Activated CD8-positive, alpha-beta memory T cell treated with anti-CD3 and anti-CD28 coated beads, Interleukin-2, amount 50 U/mL, for 1 hour (primary cell): ENCODE data around the gene NFIA.

Source experiments
- DNase-seq: peaks from one replicate; pipeline ENCODE4 v3.0.0-alpha.2; 2020; ENCODE audit errors: extremely low read depth

NFIA gene

DNA sequence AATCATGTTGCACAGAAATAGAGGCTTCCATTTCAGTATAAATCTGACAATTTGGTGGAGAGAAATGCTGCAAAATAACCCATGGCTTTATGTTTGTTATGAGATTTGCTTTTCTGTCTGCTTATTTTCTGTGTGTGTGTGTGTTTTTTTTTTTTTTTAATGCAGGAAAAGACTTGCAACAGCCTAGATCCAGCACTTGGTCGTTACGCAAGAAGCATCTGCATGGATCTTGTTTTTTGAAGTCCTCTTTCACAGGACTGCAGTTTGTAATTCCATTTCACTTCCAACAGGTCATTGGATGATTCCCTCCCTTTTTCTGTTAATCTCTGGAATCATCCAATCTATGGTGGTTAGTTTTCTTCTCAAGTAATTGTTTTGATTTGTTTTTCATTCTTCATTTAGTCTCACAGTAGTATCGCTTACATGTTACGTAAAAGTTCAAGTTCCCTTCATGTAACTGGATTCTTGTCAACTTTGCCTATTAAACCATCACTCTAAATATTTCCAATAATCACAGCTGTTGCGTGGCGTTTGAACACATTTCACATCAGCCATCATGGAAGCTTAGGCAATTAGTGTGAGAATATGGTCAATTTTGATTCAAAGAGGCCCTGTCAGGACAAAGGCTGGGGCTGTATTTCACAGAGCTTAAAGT is 312.9 kb downstream of the NFIA start:
- no peak for DNase-seq

DNA sequence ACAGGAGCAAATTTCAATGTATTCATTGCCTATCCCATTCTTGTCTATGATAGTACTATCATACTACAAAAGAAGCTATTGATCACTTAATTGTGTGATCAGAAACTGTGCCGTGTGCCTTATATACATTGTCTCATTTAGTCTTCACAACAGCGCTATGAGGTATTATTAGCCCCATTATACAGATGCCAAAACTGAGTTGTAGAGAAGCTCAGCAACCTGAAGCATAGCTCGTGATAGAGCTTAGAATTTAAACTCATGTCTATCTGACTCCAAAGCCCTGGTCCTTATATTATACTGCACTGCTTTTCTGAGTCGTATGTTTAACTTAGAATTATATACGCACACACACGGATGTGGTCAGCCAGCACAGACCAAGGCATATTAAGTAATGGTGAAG is 315.1 kb downstream of the NFIA start:
- no peak for DNase-seq

DNA sequence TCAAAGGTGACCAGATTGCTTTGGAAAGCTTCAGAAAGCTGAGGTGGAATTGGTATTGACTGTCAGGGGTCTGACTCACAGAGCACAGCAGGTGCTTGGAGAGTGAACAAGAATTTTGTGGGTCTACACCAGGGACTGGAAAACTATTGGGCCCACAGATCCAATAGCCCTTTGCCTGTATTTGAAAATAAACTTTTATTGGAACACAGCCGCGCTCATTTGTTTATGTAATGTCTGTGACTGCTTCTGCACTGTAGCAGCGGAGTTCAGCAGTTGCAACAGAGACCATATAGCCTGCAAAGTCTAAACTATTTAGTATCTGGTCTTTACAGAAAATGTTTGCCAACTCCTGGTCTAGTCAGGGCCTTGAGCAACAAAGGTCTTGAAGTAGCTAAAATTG is 315.6 kb downstream of the NFIA start:
- no peak for DNase-seq

DNA sequence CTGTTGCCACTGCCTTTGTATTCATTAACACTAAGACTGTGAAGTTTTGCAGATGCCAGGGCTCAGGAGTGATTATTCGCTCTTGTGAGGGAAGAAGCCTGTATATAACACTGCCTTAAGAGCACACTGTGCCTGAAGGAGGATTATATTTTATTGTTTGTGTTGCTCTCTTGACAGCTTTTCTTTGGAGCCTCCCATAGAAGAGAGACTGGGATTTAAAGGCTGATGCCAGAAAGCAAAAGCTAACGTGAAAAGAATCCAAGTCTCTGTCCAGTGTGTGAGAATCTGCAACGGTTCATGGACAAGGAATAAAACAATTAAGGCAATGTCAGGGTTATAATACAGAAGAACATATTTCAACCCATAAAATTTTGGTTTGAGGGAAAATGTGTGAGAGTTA is 316.8 kb downstream of the NFIA start:
- DNase-seq = no peak

DNA sequence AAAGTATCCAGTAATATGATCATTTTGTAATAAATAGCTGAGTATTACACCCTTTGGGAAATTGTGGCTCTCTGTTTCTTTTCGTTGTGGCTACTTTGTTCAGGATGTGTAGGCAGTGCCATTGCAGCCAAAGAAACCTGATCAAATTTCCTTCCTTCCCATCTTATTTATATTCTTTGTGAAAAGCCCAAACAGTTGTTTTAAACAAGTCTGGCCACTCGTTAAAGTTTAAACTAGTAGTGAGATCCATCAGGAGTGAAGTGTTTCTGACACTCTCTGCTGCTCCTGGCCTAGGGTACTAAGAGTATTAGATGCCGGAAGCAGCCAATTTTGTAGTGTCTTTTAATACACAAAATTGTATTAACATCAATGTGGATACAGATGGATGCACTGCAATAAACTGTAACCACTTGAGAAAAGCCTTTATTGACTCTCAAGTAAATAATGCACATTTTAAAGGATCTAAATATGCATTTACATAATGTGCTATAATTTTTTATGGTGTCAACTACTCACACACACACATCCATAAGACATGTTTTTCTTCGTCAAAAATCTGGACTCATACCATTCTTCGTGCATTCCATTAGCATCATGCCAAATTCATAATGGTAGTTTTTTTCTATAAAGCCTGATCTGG is 317.9 kb downstream of the NFIA start:
- DNase-seq = no peak

DNA sequence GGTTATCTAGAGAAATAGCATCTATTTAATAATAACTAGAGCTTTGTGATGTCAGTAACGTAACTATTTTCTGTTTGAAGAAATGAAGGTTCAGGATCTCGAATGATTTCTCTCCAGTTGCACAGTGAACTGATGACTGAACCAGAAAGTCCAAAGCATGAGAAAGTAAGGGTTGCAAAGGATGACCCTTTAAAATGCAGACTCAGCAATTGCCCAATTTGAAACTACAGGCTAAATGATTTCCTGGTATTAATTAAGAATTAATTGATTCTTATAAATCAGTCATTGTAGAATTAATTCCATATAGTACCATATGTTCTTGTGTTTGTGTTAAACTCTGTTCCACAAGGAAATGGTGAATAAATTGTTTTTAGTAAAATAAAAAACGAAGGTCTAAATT is 318.6 kb downstream of the NFIA start:
- no peak for DNase-seq

DNA sequence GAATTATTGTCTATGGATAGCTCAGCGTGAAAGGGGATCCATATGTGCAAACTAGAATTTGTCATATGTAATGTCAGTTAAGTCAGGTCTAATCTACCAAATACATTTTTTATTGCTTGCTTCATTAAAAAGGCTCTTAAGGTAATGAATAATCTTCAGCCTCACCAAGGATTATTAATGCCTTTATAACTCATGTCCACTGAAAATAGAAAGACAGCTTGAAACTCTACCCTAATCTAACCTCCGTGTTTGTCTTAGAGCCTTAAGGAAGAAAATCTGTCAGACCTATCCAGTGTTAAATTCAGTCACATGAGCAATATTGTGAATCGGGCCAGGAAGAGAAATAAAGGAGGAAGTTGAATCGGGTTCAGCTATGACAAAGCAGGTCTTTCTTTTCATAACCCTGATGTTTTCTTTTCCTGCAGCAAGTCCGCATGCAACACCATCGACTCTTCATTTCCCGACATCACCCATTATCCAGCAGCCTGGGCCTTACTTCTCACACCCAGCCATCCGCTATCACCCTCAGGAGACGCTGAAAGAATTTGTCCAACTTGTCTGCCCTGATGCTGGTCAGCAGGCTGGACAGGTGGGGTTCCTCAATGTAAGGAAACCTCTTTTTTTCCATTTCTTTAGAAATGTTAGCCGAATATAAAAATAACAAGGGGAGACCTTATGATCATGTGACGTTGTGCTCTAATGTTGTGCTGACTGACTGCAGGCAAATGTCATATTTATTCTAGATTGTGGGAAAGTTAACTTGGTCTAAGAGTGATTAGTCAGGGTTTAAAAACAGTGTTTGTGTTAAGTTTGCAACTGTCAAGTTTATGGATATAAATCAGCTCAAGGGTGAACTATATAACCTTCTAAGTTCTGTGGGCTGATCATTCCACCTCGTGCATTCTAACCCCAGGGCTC is 321.6 kb downstream of the NFIA start:
- no peak for DNase-seq

DNA sequence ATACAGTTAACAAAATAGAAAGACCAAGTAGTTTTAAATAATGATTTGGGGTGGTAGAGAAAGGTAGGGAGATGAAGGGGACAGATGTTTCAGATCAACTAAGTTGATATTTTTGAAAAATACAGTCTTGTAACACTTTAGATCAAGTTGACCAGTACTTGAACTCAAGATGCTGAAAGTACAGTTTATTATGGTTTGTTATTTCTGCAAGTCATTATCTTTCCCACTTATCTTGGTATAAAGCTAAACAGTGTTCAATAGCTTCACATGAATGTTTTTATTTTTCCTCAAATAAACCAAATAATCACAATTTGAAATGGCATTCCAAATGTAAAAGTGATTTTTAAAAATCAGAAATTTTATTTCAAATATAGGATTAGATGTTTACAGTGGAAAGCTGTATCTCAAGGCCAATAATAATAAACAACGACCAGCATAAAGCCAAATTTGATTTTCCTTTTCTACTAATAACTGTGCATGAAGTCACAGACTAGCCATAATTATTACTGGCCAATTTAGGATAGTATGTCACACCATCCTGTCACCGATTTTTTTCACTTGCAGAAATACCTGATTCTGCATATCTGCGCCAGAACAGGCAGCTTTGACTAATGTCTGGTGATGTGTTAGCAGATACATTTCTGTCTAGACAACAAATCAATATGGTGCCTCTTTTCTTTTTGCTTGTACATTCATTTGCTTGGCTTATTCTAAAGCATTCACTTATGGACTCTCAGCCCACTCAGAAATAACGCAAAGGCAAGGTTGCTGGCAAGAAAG is 322.4 kb downstream of the NFIA start:
- no peak for DNase-seq

DNA sequence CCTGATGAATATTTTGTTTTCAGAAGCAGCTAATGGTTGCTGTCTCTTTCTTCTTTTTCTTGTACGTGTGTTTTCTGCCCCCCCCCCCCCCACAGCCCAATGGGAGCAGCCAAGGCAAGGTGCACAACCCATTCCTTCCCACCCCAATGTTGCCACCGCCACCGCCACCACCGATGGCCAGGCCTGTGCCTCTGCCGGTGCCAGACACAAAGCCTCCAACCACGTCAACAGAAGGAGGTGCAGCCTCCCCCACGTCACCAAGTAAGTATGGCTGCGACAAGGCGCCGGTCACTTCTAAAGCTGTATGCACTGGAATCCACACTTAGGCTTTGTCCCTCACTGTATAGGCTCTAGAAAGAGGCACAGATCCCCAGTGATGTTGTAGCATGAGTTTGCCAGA is 324.1 kb downstream of the NFIA start:
- DNase-seq = no peak

DNA sequence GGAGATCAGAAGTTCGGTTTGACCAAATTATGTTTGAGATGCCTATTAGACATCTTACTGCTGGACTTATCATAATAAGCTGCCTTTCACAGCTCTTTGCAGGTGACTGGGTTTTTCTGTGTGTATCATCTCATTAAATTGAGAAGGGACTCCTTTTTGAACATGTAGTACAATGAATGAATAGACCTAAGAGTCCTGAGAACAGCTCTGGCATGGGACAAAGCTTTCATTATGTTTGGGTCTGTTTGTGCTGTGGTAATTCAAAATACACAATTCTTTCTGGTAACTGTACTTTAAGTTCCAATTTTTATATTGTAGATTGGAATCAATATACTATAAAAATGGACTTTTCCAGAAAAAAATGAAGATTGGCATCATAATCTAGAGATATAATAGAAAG is 330.2 kb downstream of the NFIA start:
- no peak for DNase-seq

DNA sequence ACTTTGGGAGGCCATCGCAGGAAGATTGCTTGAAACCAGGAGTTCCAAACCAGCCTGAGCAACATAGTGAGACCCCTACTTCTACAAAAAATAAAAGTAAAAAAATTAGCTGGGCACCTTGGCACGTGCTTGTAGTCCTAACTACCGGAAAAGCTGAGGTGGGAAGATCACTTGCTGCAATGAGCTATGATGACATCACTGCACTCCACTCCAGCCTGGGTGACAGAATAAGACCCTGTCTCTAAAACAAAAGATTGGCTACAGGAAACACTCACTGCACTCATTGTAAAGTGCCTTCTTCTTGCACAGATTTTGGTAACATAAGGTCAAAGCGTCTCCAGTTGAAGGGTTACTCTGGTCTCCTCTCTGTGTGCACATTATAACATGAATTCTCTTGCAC is 336.8 kb downstream of the NFIA start:
- DNase-seq = no peak

DNA sequence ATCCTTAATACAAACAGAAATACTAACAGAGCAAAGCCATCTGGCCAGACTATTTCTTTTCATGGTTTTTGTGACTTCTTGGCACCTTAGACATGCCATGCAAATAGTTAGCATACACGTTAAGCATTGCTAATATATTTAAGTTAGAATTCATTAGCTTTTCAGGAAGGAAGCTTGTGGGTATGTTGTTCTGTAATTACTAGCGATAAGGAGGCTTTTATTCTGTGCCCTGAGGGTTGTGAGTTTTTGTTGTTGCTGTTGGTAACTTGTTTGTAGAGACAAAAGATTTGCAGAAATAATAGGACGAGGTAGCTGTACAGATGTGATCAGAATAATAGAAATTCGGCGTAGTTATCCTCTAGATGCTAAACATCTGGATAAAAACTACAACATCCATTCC is 337.3 kb downstream of the NFIA start:
- DNase-seq = no peak

DNA sequence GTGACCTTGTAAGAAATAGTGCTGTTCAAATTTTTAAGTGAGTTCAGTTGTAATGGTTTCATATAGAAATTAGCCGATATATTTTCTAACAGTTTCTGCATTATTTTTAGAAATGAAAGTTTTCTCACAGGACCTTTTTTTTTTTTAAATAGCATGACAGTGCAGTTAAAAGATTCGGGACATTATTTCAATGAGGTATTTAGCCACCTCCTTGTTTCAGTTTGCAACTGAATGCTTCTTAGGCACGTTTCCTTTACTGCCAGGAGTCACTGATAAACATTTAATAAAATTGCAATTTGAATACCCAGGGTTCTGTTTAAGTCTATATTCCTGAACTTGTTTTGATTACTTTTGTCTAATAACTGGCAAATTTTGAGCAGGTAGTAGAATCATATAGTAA is 337.9 kb downstream of the NFIA start:
- DNase-seq = no peak

DNA sequence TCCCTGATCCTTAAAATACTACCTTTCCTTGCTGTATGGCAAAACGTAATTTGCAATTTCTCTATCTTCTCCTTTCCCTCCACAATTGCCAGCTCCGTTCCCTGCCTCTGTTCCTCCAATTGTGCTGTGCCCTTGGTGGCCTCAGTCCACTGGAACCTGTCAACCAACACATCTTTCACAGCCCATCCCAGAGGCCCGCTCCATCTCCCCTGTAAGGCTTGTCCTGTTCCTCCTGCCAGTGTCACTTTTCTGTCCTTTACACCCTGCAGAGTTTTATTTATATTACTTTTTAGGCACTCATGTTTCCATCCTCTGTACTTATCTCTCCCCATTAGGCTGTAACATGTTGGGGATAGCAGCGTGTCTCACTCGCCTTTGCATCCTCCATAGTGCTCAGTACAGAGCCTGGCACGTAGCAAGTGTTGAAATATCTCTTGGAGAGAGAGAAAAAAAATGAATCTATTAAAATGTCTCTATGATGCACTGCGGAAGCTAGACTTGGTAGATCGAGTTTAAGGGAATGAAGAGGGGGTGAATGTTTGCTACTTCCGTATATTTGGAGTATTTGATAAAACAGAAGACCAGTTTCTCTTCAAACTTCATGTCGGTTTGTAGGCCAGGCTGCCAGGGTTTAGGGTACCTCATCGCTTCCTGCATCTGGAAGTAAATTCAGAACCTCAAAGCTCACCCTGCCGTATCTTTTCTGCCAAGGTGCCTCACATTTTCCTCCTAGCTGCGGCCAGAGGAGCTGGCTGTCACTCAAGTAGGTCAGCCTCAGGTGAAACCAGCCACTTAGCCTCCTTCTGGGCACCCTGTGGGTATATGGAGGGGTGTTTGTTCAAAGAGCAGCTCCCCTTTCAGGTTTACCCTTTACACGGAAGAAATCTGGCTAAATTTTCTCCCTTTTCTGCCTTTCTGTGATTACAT is 338.8 kb downstream of the NFIA start:
- DNase-seq = no peak

DNA sequence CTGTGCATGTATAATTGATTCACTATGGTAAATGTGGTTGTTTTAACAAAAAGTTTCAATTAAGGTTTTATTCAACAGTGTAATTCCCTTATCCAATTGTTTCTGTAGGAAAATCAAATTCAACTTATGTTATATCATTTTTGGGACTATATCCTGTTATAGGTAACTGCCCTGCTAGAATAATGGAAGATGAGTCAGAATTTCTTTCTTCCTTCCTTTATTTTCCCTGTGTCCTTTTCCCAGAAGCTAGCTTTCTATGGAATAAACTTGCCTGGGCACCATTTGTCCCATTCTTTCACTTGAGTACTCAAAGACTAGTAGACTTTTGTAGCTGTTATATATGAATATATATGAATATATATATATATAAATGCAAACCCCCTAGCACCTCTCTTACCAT is 341.3 kb downstream of the NFIA start:
- DNase-seq = no peak

DNA sequence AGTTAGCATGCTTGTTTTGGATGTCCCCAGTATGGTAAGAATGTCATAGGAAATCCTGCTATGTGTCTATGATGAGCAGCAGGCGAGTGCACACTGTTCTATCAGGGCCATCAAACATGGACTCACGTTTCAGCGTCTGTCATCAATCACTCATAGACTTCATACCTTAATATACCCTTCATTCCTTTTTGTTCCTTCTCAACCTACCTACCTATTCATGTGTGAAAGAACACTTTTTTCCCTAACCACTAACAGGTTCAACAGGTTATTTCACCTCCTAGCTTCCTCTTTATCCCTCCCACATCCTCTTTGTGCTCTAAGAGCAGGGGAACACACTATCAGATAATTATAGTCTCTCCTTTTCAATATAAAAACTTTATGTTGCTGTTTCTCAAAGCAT is 342.0 kb downstream of the NFIA start:
- DNase-seq = no peak

DNA sequence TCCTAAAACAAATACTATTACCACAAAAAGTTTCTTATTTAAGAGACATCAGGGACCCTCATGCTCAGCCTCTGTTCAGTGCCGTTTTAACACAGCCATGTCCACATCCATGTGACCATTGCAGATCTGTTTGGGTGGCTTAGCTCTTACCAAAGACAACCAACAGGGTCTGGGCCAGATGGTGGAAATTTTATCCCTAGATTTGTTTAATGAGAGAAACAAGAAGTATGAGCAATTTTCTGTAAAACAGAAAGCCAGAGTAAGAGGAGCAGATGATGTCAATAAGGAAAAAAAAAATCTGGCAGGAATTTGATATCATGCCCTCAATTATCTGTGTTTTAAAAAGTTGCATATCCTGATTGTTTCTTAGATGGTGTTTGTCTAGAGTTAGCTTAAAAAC is 342.7 kb downstream of the NFIA start:
- DNase-seq = no peak

DNA sequence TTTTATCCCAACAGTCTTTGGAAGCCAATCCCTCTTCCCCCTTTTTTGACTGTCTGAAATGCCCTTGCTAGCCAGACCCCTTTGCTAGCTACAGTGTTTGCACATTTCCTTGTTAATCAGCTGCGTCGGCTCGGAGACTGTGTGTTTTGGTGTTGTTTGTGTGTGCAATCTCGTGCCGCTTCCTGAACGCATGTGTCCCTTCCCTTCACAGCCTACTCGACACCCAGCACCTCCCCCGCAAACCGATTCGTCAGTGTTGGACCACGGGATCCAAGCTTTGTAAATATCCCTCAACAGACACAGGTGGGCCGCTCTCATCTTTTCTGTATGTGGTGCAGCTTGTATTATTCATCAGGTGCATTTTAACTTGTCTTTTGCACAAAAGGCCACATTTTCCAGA is 343.9 kb downstream of the NFIA start:
- no peak for DNase-seq

DNA sequence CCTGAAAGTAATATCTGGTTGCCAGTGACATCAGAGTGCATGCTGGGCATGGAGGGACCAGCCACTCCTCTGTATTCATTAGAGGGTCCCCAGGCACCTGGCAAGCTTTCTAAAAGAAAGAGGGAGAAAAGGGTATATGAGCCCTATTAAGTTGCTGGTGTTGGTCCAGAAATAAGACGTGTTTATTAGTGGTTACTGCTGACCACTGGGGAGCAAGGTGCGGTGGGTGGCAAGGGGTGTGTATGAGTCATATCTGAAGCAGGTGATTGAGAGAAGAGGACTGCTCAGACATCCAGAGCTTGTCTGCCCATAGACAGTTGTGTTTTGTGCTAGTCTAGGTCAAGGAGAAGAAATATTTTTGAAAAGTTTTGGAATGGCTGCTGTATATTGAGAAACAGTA is 344.5 kb downstream of the NFIA start:
- no peak for DNase-seq

DNA sequence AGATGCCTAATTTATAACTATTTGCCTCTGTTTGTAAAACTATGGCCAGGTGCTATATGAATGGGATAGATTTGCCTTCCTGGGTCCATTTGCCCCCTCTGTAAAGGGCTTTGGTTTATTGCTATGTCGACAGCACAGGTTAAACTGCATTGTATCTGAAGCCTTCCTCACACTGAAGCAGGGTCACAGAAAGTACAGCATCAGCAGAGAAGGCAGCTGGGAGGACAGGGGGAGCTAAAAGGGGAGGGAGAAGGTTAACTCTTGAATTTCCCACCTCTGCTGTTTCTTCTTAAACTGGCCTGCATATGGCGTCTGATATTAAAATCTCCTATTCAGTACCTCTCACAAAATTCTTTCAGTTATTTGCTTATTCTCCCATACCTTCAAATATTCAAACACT is 345.1 kb downstream of the NFIA start:
- no peak for DNase-seq

DNA sequence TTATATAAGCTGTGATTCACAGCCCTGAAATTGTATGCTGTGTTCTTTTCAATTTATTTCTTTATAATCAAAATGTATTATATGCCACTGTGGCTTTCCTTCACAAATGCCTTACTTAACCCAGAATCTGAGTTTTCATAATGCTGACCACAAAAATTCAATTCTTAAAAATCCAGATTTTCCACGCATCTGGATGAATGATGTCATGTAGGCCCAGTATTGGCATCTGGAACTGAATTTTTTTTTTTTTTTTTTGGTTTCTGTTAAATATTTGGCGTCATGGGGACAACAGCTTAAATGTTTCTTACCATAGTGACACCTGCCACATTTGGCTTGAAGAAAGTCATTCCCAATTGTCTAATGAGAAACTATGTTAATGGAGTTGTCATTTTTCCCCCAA is 345.8 kb downstream of the NFIA start:
- DNase-seq = no peak
